Measurements from ENCODE around the gene FAM169A. TPM values are rescaled to one million over a fixed set of nuclear protein-coding genes. Genes with fewer than 3 reads are reported as not detected.

Gene FAM169A
- total and polyA plus RNA-seq, 7 experiments from 2014 or later: 2.3 to 22.4 (median 14.2) TPM

GRCh38 chr5:74848553-74849025 lies 17.6 kb downstream of the FAM169A start:
- Histone ChIP-seq H3K9me3 (ENCODE audit: control insufficient read depth in 2 of 3, low read length in 3 of 3) (no peaks in the 10 kb centered on the region), H3K36me3 (ENCODE audit: control insufficient read depth in 2 of 3, insufficient read depth in 3 of 3, low read length in 3 of 3) (no peaks in the 10 kb centered on the region), H3K4me3 (ENCODE audit: low read length) (no peak overlapping the region), H3K4me1 (ENCODE audit: control insufficient read depth in 2 of 2, insufficient read depth in 2 of 2, low read length in 2 of 2) (peaks cover 0 to 12% of the 10 kb centered on the region in 2 donors), H3K27ac (ENCODE audit: low read depth, low read length) (no peak overlapping the region), H3K27me3 (ENCODE audit: control insufficient read depth in 2 of 2, insufficient read depth in 2 of 2, low read length in 2 of 2) (no peaks in the 10 kb centered on the region)
- no peaks in the 10 kb centered on the region for H3K27me3 Mint-ChIP-seq
- intact Hi-C loops (cut with micrococcal nuclease): no loop called here
- DNase-seq: no peak
- H3K4me3 Mint-ChIP-seq: no peak overlapping the region
- peaks cover 0 to 11% (median 0%) of the 10 kb centered on the region in 5 donors for H3K36me3 Mint-ChIP-seq
- CTCF ChIA-PET: no interaction called here
- peak overlapping the region in 1 of 9 donors; percentile 28 for H3K27ac Mint-ChIP-seq
- ATAC-seq: no peak
- peaks cover 19 to 88% (median 68%) of the 10 kb centered on the region in 7 donors for H3K4me1 Mint-ChIP-seq
- POLR2A ChIA-PET: interaction anchor here (0.8 kb wide), 1 partner anchor 23 kb away, joined by 3 read pairs; no protein-coding TSS in a partner anchor
- peaks cover 0 to 4% (median 0%) of the 10 kb centered on the region in 11 donors for H3K9me3 Mint-ChIP-seq

GRCh38 chr5:74839229-74839628 lies 27.0 kb downstream of the FAM169A start:
- DNase-seq (no peak), ATAC-seq (no peak)
- H3K4me3 ChIP-seq (ENCODE audit: low read length): no peak overlapping the region
- H3K36me3 Mint-ChIP-seq: peaks cover 0 to 51% (median 30%) of the 10 kb centered on the region in 5 donors
- no peaks in the 10 kb centered on the region for H3K9me3 ChIP-seq (ENCODE audit: control insufficient read depth in 2 of 3, low read length in 3 of 3)
- POLR2A ChIA-PET: no interaction called here
- H3K27me3 ChIP-seq (ENCODE audit: control insufficient read depth in 2 of 2, insufficient read depth in 2 of 2, low read length in 2 of 2): no peaks in the 10 kb centered on the region
- CTCF ChIA-PET: no interaction called here
- no peaks in the 10 kb centered on the region for H3K9me3 Mint-ChIP-seq
- no peaks in the 10 kb centered on the region for H3K27me3 Mint-ChIP-seq
- intact Hi-C loops (cut with micrococcal nuclease): no loop called here
- peaks cover 0 to 22% (median 4%) of the 10 kb centered on the region in 3 experiments for H3K36me3 ChIP-seq (ENCODE audit: control insufficient read depth in 2 of 3, insufficient read depth in 3 of 3, low read length in 3 of 3)
- no peak overlapping the region for H3K27ac Mint-ChIP-seq
- H3K27ac ChIP-seq (ENCODE audit: low read depth, low read length): no peak overlapping the region
- H3K4me1 ChIP-seq (ENCODE audit: control insufficient read depth in 2 of 2, insufficient read depth in 2 of 2, low read length in 2 of 2): no peaks in the 10 kb centered on the region
- H3K4me1 Mint-ChIP-seq: peaks cover 5 to 43% (median 27%) of the 10 kb centered on the region in 7 donors
- H3K4me3 Mint-ChIP-seq: no peak overlapping the region

- peak overlapping the region in 2 of 10 donors; percentile 1 to 10 for H3K4me3 Mint-ChIP-seq
- H3K4me1 Mint-ChIP-seq: peaks cover 5 to 33% (median 18%) of the 10 kb centered on the region in 7 donors
- intact Hi-C loops (cut with micrococcal nuclease): no loop called here
- peaks cover 0 to 54% (median 37%) of the 10 kb centered on the region in 5 donors for H3K36me3 Mint-ChIP-seq
- H3K27me3 ChIP-seq (ENCODE audit: control insufficient read depth in 2 of 2, insufficient read depth in 2 of 2, low read length in 2 of 2): no peaks in the 10 kb centered on the region
- DNase-seq (peak in 1 of 9 donors; percentile 5), ATAC-seq (no peak)
- H3K4me1 ChIP-seq (ENCODE audit: control insufficient read depth in 2 of 2, insufficient read depth in 2 of 2, low read length in 2 of 2): no peaks in the 10 kb centered on the region
- no peaks in the 10 kb centered on the region for H3K9me3 Mint-ChIP-seq
- H3K9me3 ChIP-seq (ENCODE audit: control insufficient read depth in 2 of 3, low read length in 3 of 3): no peaks in the 10 kb centered on the region
- H3K27ac ChIP-seq (ENCODE audit: low read depth, low read length): no peak overlapping the region
- peak overlapping the region in 5 of 9 donors; percentile 2 to 37 (median 13) for H3K27ac Mint-ChIP-seq
- no peak overlapping the region for H3K4me3 ChIP-seq (ENCODE audit: low read length)
- no peaks in the 10 kb centered on the region for H3K27me3 Mint-ChIP-seq
- peaks cover 0 to 22% (median 4%) of the 10 kb centered on the region in 3 experiments for H3K36me3 ChIP-seq (ENCODE audit: control insufficient read depth in 2 of 3, insufficient read depth in 3 of 3, low read length in 3 of 3)
- ChIA-PET CTCF (no interaction called here), POLR2A (interaction anchor here (0.6 to 0.9 kb wide), 3 partner anchors 9 to 1410 kb away, joined by 3 to 4 read pairs (median 3); no protein-coding TSS in a partner anchor)
Measured at GRCh38 chr5:74838262-74838661, 27.9 kb downstream of the FAM169A start.

GRCh38 chr5:74837115-74837514 lies 29.1 kb downstream of the FAM169A start:
- Mint-ChIP-seq H3K27ac (no peak overlapping the region), H3K4me1 (peaks cover 5 to 24% (median 10%) of the 10 kb centered on the region in 7 donors), H3K27me3 (no peaks in the 10 kb centered on the region), H3K4me3 (no peak overlapping the region), H3K9me3 (no peaks in the 10 kb centered on the region), H3K36me3 (peaks cover 0 to 61% (median 41%) of the 10 kb centered on the region in 5 donors)
- DNase-seq (no peak), ATAC-seq (no peak)
- H3K4me3 ChIP-seq (ENCODE audit: low read length): no peak overlapping the region
- no peaks in the 10 kb centered on the region for H3K9me3 ChIP-seq (ENCODE audit: control insufficient read depth in 2 of 3, low read length in 3 of 3)
- no peaks in the 10 kb centered on the region for H3K4me1 ChIP-seq (ENCODE audit: control insufficient read depth in 2 of 2, insufficient read depth in 2 of 2, low read length in 2 of 2)
- ChIA-PET CTCF (no interaction called here), POLR2A (no interaction called here)
- H3K36me3 ChIP-seq (ENCODE audit: control insufficient read depth in 2 of 3, insufficient read depth in 3 of 3, low read length in 3 of 3): peaks cover 0 to 22% (median 4%) of the 10 kb centered on the region in 3 experiments
- no peak overlapping the region for H3K27ac ChIP-seq (ENCODE audit: low read depth, low read length)
- H3K27me3 ChIP-seq (ENCODE audit: control insufficient read depth in 2 of 2, insufficient read depth in 2 of 2, low read length in 2 of 2): no peaks in the 10 kb centered on the region
- intact Hi-C loops (cut with micrococcal nuclease): no loop called here

- Mint-ChIP-seq H3K4me1 (peaks cover 5 to 15% (median 8%) of the 10 kb centered on the region in 7 donors), H3K4me3 (no peak overlapping the region), H3K27ac (no peak overlapping the region), H3K36me3 (peaks cover 0 to 69% (median 47%) of the 10 kb centered on the region in 5 donors), H3K27me3 (no peaks in the 10 kb centered on the region), H3K9me3 (no peaks in the 10 kb centered on the region)
- H3K4me1 ChIP-seq (ENCODE audit: control insufficient read depth in 2 of 2, insufficient read depth in 2 of 2, low read length in 2 of 2): no peaks in the 10 kb centered on the region
- no peak for ATAC-seq
- no peaks in the 10 kb centered on the region for H3K9me3 ChIP-seq (ENCODE audit: control insufficient read depth in 2 of 3, low read length in 3 of 3)
- no peak overlapping the region for H3K4me3 ChIP-seq (ENCODE audit: low read length)
- no peaks in the 10 kb centered on the region for H3K27me3 ChIP-seq (ENCODE audit: control insufficient read depth in 2 of 2, insufficient read depth in 2 of 2, low read length in 2 of 2)
- H3K36me3 ChIP-seq (ENCODE audit: control insufficient read depth in 2 of 3, insufficient read depth in 3 of 3, low read length in 3 of 3): peaks cover 0 to 22% (median 4%) of the 10 kb centered on the region in 3 experiments
- POLR2A ChIA-PET: no interaction called here
- intact Hi-C loops (cut with micrococcal nuclease): no loop called here
- CTCF ChIA-PET: no interaction called here
- H3K27ac ChIP-seq (ENCODE audit: low read depth, low read length): no peak overlapping the region
- no peak for DNase-seq
Measured at GRCh38 chr5:74833537-74834266, 32.5 kb downstream of the FAM169A start.

GRCh38 chr5:74829413-74829812 lies 36.8 kb downstream of the FAM169A start:
- Histone ChIP-seq H3K36me3 (ENCODE audit: control insufficient read depth in 2 of 3, insufficient read depth in 3 of 3, low read length in 3 of 3) (peaks cover 0 to under 1% (median 0%) of the 10 kb centered on the region in 3 experiments), H3K27ac (ENCODE audit: low read depth, low read length) (no peak overlapping the region), H3K4me3 (ENCODE audit: low read length) (no peak overlapping the region), H3K9me3 (ENCODE audit: control insufficient read depth in 2 of 3, low read length in 3 of 3) (no peaks in the 10 kb centered on the region), H3K27me3 (ENCODE audit: control insufficient read depth in 2 of 2, insufficient read depth in 2 of 2, low read length in 2 of 2) (no peaks in the 10 kb centered on the region), H3K4me1 (ENCODE audit: control insufficient read depth in 2 of 2, insufficient read depth in 2 of 2, low read length in 2 of 2) (no peaks in the 10 kb centered on the region)
- CTCF ChIA-PET: no interaction called here
- Mint-ChIP-seq H3K27ac (no peak overlapping the region), H3K36me3 (peaks cover 0 to 45% (median 25%) of the 10 kb centered on the region in 5 donors), H3K9me3 (no peaks in the 10 kb centered on the region), H3K4me1 (peaks cover 0 to 5% (median 0%) of the 10 kb centered on the region in 7 donors), H3K27me3 (no peaks in the 10 kb centered on the region), H3K4me3 (no peak overlapping the region)
- POLR2A ChIA-PET: interaction anchor here (0.5 kb wide), 1 partner anchor 9 kb away, joined by 3 read pairs; no protein-coding TSS in a partner anchor
- ATAC-seq: no peak
- intact Hi-C loops (cut with micrococcal nuclease): no loop called here
- DNase-seq: no peak

Data from naive thymus-derived CD4-positive, alpha-beta T cell (primary cell).